Measurements from ENCODE around the gene PPFIBP2. TPM values are rescaled to one million over a fixed set of nuclear protein-coding genes. Genes with fewer than 3 reads are reported as not detected.

Gene PPFIBP2
- total RNA-seq, 2 experiments from 2014 or later: 7.8 to 10.0 TPM

DNA sequence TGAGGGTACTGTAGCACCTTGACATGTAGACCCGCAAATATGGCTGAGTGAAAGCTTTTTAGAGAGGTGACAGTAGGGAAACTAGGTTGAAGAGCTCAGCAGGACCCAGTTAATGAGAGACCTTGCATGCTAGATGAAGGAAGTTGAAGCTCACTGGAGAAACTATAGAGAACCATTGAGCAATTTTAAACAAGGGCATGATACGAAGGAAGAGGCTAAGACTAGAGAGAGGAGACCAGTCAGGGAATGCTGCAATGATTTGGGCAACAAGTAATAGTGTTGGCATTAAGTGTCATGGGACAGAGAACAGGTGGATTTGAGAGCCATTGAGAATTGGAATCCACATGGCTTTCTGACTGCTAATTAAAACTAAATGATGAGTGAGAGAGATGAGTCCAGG lies 24.4 kb upstream of the PPFIBP2 start:
- Mint-ChIP-seq H3K9me3 (ENCODE audit: low read depth) (no peaks in the 10 kb centered on the region), H3K27ac (no peak overlapping the region), H3K27me3 (peaks cover 8% of the 10 kb centered on the region), H3K4me1 (no peaks in the 10 kb centered on the region), H3K4me3 (no peak overlapping the region), H3K36me3 (no peaks in the 10 kb centered on the region)
- CTCF ChIA-PET: interaction anchor here (1.4 kb wide), 1 partner anchor 176 kb away, joined by 3 read pairs; no protein-coding TSS in a partner anchor
- DNase-seq (no peak), ATAC-seq (no peak)

DNA sequence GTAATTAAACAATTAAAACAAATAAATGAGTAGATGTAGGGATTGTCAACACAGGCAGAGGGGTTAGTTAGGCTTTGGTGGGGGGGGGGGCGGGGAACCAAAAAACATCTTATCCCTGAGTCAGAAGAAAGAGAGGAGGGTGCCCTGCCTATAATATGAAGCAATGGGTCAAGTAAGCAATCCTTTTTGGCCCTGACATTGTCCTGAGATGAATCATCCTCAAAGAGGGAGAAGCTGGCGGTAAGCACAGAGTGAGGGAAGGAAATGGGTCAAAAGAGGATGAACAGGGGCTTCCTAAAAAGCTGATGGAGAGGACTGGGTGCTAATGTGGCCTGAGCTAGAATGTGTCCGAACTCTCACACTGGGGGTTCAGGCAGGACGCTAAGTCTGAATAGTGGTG lies 23.7 kb upstream of the PPFIBP2 start:
- Mint-ChIP-seq H3K27ac (no peak overlapping the region), H3K9me3 (ENCODE audit: low read depth) (no peaks in the 10 kb centered on the region), H3K4me1 (no peaks in the 10 kb centered on the region), H3K4me3 (no peak overlapping the region), H3K36me3 (no peaks in the 10 kb centered on the region), H3K27me3 (peaks cover 7% of the 10 kb centered on the region)
- DNase-seq (no peak), ATAC-seq (no peak)
- CTCF ChIA-PET: interaction anchor here (1.0 to 1.4 kb wide), 4 partner anchors 20 to 609 kb away, joined by 3 read pairs; no protein-coding TSS in a partner anchor

- CTCF ChIA-PET: interaction anchor here (1.0 to 1.4 kb wide), 4 partner anchors 20 to 609 kb away, joined by 3 read pairs; no protein-coding TSS in a partner anchor
Measured at GRCh38 chr11:7490535-7490934, 23.3 kb upstream of the PPFIBP2 start.

DNA sequence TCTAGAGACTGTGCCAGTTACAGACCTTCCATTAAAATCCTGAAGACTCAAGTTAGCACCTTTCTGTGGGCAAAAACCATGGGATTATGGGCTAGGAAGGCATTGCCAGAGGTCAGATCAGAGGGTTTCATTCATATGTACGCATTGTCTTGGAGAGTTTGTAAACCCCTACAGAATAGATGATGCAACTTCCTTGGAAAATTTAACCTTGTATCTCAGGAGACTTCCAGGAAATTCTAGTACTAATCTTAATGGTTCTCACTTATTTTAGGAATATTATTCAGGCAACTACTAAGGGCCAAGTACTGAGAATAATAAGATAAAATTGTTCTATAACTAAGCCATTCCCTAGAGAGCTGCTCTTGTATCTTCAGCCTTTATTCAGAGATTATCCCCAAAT lies 21.5 kb upstream of the PPFIBP2 start:
- peaks cover 2% of the 10 kb centered on the region for H3K4me1 Mint-ChIP-seq
- peaks cover 5% of the 10 kb centered on the region for H3K27me3 Mint-ChIP-seq
- CTCF ChIA-PET: no interaction called here
- no peak overlapping the region for H3K27ac Mint-ChIP-seq
- DNase-seq: no peak
- no peaks in the 10 kb centered on the region for H3K9me3 Mint-ChIP-seq (ENCODE audit: low read depth)
- H3K36me3 Mint-ChIP-seq: no peaks in the 10 kb centered on the region
- ATAC-seq: no peak
- no peak overlapping the region for H3K4me3 Mint-ChIP-seq

More at GRCh38 chr11:7490535-7490934, 23.3 kb upstream of the PPFIBP2 start:
- Mint-ChIP-seq H3K9me3 (ENCODE audit: low read depth) (no peaks in the 10 kb centered on the region), H3K27ac (no peak overlapping the region), H3K4me1 (no peaks in the 10 kb centered on the region), H3K4me3 (no peak overlapping the region), H3K27me3 (peaks cover 7% of the 10 kb centered on the region), H3K36me3 (no peaks in the 10 kb centered on the region)
- DNase-seq: no peak
- ATAC-seq: no peak

DNA sequence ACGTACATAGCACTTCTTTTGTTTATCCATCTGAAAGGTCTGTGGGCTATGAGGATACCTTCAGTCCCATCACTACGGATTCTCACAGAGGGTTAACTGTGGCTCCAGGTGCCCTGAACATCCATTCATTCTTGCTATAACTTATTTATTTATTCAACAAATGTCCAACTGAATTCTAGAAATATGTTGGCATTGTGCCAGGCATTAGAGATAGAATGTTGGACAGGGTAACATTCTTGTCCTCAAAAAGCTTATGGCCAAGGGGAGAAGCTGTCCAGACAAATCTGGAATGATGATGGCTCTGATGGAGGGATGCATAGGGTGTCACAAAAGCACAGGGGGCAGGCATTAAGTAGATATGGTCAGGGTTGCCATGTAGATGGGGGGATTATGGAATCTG lies 20.1 kb upstream of the PPFIBP2 start:
- H3K4me1 Mint-ChIP-seq: peaks cover 2% of the 10 kb centered on the region
- no peaks in the 10 kb centered on the region for H3K9me3 Mint-ChIP-seq (ENCODE audit: low read depth)
- H3K4me3 Mint-ChIP-seq: no peak overlapping the region
- H3K36me3 Mint-ChIP-seq: no peaks in the 10 kb centered on the region
- DNase-seq: no peak
- no peak overlapping the region for H3K27ac Mint-ChIP-seq
- H3K27me3 Mint-ChIP-seq: peaks cover 5% of the 10 kb centered on the region
- no peak for ATAC-seq
- CTCF ChIA-PET: interaction anchor here (0.9 kb wide), 2 partner anchors 19 to 266 kb away, joined by 3 read pairs; no protein-coding TSS in a partner anchor

GRCh38 chr11:7494086-7494745 lies 19.6 kb upstream of the PPFIBP2 start:
- Mint-ChIP-seq H3K9me3 (ENCODE audit: low read depth) (no peaks in the 10 kb centered on the region), H3K27me3 (peaks cover 4% of the 10 kb centered on the region), H3K4me1 (peaks cover 2% of the 10 kb centered on the region), H3K36me3 (no peaks in the 10 kb centered on the region), H3K27ac (no peak overlapping the region), H3K4me3 (no peak overlapping the region)
- CTCF ChIA-PET: interaction anchor here (0.9 kb wide), 2 partner anchors 19 to 266 kb away, joined by 3 read pairs; no protein-coding TSS in a partner anchor
- no peak for DNase-seq
- ATAC-seq: no peak

GRCh38 chr11:7495882-7496551 lies 17.8 kb upstream of the PPFIBP2 start:
- no peak overlapping the region for H3K4me3 Mint-ChIP-seq
- no peaks in the 10 kb centered on the region for H3K9me3 Mint-ChIP-seq (ENCODE audit: low read depth)
- no peaks in the 10 kb centered on the region for H3K36me3 Mint-ChIP-seq
- no peak for ATAC-seq
- no peak for DNase-seq
- no peaks in the 10 kb centered on the region for H3K27me3 Mint-ChIP-seq
- no peak overlapping the region for H3K27ac Mint-ChIP-seq
- CTCF ChIA-PET: no interaction called here
- H3K4me1 Mint-ChIP-seq: peaks cover 2% of the 10 kb centered on the region

DNA sequence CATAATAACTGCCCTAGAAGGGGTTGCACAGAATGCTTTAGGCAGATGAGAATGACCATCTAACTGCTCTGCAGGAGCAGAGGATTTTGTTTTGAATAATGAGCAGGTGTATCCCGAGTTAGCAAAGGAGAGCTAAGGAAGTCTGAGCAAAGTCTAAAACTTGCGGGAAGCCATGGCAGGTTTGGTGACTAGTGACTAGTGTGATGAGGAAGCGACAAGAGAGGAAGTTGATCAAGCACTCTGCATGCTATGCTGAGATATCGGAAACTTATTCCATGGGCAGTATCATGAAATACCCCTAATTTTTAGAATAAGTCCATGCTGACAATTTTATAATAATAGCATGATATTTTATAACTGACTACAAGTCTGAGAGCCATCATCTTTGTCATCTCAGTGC lies 15.6 kb upstream of the PPFIBP2 start:
- Mint-ChIP-seq H3K27ac (no peak overlapping the region), H3K4me3 (no peak overlapping the region), H3K27me3 (no peaks in the 10 kb centered on the region), H3K36me3 (no peaks in the 10 kb centered on the region), H3K4me1 (peaks cover 2% of the 10 kb centered on the region), H3K9me3 (ENCODE audit: low read depth) (no peaks in the 10 kb centered on the region)
- ATAC-seq (no peak), DNase-seq (no peak)
- CTCF ChIA-PET: no interaction called here

DNA sequence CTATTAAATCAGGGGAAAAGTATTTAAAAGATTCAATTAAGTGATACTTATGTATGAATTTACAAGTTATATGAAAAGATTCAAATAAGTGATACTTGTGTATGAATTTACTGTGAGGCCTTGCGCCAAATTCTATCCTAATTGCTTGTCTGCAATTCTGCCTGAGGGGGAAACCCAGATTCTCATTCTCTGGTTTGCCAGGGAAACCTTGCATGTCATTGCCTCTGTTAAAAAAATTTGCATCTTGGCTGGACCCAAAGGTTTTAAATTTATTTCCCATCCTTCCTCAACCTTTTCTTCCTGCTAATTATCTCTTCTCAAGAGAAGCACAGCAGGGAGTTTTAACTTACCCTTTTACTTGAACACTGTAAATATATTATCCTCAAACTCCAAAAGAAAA lies 14.7 kb upstream of the PPFIBP2 start:
- H3K27me3 Mint-ChIP-seq: no peaks in the 10 kb centered on the region
- no peaks in the 10 kb centered on the region for H3K9me3 Mint-ChIP-seq (ENCODE audit: low read depth)
- H3K36me3 Mint-ChIP-seq: no peaks in the 10 kb centered on the region
- no peak overlapping the region for H3K27ac Mint-ChIP-seq
- H3K4me3 Mint-ChIP-seq: no peak overlapping the region
- ATAC-seq (no peak), DNase-seq (no peak)
- CTCF ChIA-PET: no interaction called here
- H3K4me1 Mint-ChIP-seq: peaks cover 2% of the 10 kb centered on the region

DNA sequence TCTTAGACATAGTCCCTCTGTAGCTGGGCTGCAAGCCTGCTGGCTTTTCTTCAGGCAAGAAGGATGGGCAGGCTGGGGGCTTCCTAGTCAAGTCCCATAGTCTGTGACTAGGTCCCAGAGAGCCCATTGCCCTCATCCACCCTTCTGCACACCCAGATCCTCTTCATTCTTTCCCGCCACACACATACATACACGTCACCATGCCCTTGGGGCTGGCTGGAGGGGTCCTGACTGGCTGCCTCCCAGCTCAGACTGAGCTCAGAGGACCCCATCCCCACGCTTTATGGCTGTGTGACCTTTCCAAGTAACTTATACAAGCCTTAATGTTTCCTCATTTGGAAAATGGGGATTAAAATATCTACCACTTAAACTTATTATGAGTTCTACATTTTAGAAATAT lies 13.5 kb upstream of the PPFIBP2 start:
- DNase-seq (no peak), ATAC-seq (no peak)
- Mint-ChIP-seq H3K4me3 (no peak overlapping the region), H3K4me1 (peaks cover 2% of the 10 kb centered on the region), H3K36me3 (no peaks in the 10 kb centered on the region), H3K27me3 (no peaks in the 10 kb centered on the region), H3K9me3 (ENCODE audit: low read depth) (no peaks in the 10 kb centered on the region), H3K27ac (no peak overlapping the region)
- CTCF ChIA-PET: no interaction called here

DNA sequence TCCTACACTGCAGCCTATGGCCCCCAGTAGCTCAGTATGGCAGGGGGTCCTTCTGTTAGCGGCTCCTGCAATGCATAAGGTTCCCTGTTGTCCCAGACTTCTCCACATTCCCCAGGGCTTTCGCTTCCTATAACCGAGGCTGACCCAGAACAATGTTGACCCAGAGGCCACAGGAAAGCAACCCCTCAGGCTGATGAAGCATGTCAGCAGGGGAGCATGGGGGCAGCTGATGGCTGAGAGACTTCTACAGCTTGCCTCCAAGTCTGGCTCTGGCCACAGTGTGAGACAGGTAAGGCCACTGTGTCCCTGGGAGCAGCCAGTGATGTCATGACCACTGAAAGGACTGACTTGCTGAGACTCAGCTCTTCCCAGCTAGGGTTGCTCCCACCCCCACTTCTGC lies 12.5 kb upstream of the PPFIBP2 start:
- Mint-ChIP-seq H3K4me1 (peaks cover 2% of the 10 kb centered on the region), H3K27ac (no peak overlapping the region), H3K36me3 (no peaks in the 10 kb centered on the region), H3K9me3 (ENCODE audit: low read depth) (no peaks in the 10 kb centered on the region), H3K27me3 (peaks cover 5% of the 10 kb centered on the region), H3K4me3 (no peak overlapping the region)
- CTCF ChIA-PET: interaction anchor here (1.2 kb wide), 1 partner anchor 36 kb away, joined by 4 read pairs; no protein-coding TSS in a partner anchor
- ATAC-seq (no peak), DNase-seq (no peak)

DNA sequence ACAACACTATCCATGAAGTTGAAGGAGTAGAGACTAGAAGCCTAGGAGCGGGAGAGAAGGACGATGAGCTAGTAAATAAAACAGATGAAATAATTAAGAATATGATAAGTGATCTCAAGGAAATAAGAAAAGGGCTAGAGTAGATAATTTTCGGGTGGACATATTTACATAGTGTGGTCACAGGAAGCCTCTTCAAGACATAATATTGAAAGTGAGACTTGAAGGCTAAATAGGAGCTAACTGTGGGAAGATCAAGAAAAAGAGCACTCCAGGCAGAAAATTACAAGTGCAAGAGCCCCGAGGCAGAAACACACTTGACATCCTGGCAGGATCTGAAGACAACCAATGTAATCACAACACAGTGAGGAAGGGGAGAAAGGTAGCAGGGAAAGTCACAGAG lies 11.9 kb upstream of the PPFIBP2 start:
- CTCF ChIA-PET: interaction anchor here (1.2 kb wide), 1 partner anchor 35 kb away, joined by 4 read pairs; no protein-coding TSS in a partner anchor

GRCh38 chr11:7506243-7506642 lies 7.6 kb upstream of the PPFIBP2 start:
- H3K27ac Mint-ChIP-seq: no peak overlapping the region
- H3K27me3 Mint-ChIP-seq: peaks cover 11% of the 10 kb centered on the region
- no peak for DNase-seq
- H3K9me3 Mint-ChIP-seq (ENCODE audit: low read depth): no peaks in the 10 kb centered on the region
- no peak overlapping the region for H3K4me3 Mint-ChIP-seq
- CTCF ChIA-PET: interaction anchor here (1.1 to 1.5 kb wide), 2 partner anchors 153 to 751 kb away, joined by 3 read pairs; no protein-coding TSS in a partner anchor
- ATAC-seq: no peak
- no peaks in the 10 kb centered on the region for H3K36me3 Mint-ChIP-seq
- H3K4me1 Mint-ChIP-seq: no peaks in the 10 kb centered on the region

More for the DNA sequence above, 11.9 kb upstream of the PPFIBP2 start:
- H3K36me3 Mint-ChIP-seq: no peaks in the 10 kb centered on the region
- H3K27me3 Mint-ChIP-seq: peaks cover 10% of the 10 kb centered on the region
- no peak overlapping the region for H3K27ac Mint-ChIP-seq
- no peaks in the 10 kb centered on the region for H3K4me1 Mint-ChIP-seq
- H3K4me3 Mint-ChIP-seq: no peak overlapping the region
- DNase-seq (no peak), ATAC-seq (no peak)
- H3K9me3 Mint-ChIP-seq (ENCODE audit: low read depth): no peaks in the 10 kb centered on the region

DNA sequence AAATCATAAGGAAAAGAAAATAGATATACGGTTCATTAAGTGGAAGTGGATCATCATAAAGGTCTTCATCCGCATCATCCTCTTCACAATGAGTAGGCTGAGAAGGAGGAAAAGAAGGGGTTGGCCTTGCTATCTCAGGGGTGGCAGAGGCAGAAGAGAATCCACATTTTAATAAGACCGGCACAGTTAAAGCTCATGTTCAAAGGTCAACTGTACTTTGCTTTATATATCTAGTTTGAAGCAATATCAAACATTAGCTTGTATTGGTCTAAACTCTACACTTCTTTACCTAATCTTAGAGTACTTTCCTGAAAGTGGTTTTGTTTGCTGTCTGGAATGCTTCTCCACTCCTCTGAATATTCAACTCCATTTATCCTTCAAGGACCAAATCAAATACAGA lies 5.7 kb upstream of the PPFIBP2 start:
- no peak for DNase-seq
- Mint-ChIP-seq H3K4me3 (no peak overlapping the region), H3K9me3 (ENCODE audit: low read depth) (no peaks in the 10 kb centered on the region), H3K27me3 (peaks cover 11% of the 10 kb centered on the region), H3K36me3 (no peaks in the 10 kb centered on the region), H3K27ac (no peak overlapping the region), H3K4me1 (peaks cover 4% of the 10 kb centered on the region)
- ATAC-seq: no peak
- CTCF ChIA-PET: interaction anchor here (0.8 to 1.4 kb wide), 4 partner anchors 9 to 157 kb away, joined by 3 read pairs; no protein-coding TSS in a partner anchor
